ENCODE data around the gene RNF220. TPM values are rescaled to one million over a fixed set of nuclear protein-coding genes. Genes with fewer than 3 reads are reported as not detected.
"Not testable (repeated sequence)": the region's sequence is repeated elsewhere in the genome, so short reads cannot be mapped to it uniquely, and the experiment has no call there.

RNF220 gene
- total and polyA plus RNA-seq, 2 experiments from 2014 or later: 47.4 to 123 TPM

- Histone ChIP-seq H3F3A (ENCODE audit: insufficient read depth) (no peaks in the 10 kb centered on the region), H3K79me2 (ENCODE audit: insufficient read depth) (no peaks in the 10 kb centered on the region), H3K4me1 (ENCODE audit: insufficient read depth) (no peaks in the 10 kb centered on the region), H3K36me3 (ENCODE audit: low read depth) (no peaks in the 10 kb centered on the region), H3K27me3 (replicated peaks; ENCODE audit: insufficient read depth) (peaks cover 67% of the 10 kb centered on the region), H3K9me3 (ENCODE audit: low read depth) (no peaks in the 10 kb centered on the region), H3K4me2 (ENCODE audit: unreplicated experiment) (no peak overlapping the region), H3K9me2 (ENCODE audit: insufficient read depth) (no peaks in the 10 kb centered on the region), H3K9ac (no peak overlapping the region), H2AFZ (no peak overlapping the region), H3K27ac (no peak overlapping the region), H4K20me1 (ENCODE audit: insufficient read depth) (no peaks in the 10 kb centered on the region), H3K4me3 (no peak overlapping the region)
- 2 to 3% methylated on average over 13 of the region's 13 CpGs for WGBS, 2 experiments (ENCODE audit: low coverage in 1 of 2, low lambda C conversion rate in 2 of 2, missing lambda C conversion rate in 2 of 2)
- DNase-seq: no peak
- TF ChIP-seq EZH2phosphoT487 (IDR thresholded peaks at IDR 0.05; ENCODE audit: insufficient read depth, low read depth): no peak
- TF ChIP-seq EZH2 (IDR thresholded peaks at IDR 0.05; ENCODE audit: insufficient read depth, poor library complexity, severe bottlenecking): no peak
- in situ Hi-C loops (cut with MboI): no loop called here
These were observed 96.2 kb downstream of the RNF220 start for GRCh38 chr1:44501047-44501890.

DNA sequence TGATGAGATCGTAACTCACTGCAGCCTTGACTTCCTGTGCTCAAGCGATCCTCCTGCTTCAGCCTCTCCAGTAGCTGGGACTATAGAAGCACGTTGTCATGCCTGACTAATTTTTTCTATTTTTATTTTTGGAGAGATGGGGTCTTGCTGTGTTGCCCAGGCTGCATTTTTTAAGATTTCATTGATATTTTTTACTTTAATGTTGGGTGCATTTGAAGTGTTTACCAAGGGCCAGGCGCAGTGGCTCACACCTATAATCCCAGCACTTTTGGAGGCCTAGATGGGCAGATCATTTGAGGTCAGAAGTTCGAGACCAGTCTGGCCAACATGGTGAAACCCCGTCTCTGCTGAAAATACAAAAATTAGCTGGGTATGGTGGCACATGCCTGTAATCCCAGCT lies 97.8 kb downstream of the RNF220 start:
- H3K79me2 ChIP-seq (ENCODE audit: insufficient read depth); H2AFZ ChIP-seq; H3K9me3 ChIP-seq (ENCODE audit: low read depth); H3K4me2 ChIP-seq (ENCODE audit: unreplicated experiment); H4K20me1 ChIP-seq (ENCODE audit: insufficient read depth); H3K36me3 ChIP-seq (ENCODE audit: low read depth); in situ Hi-C loops (cut with MboI); H3K9ac ChIP-seq; H3K9me2 ChIP-seq (ENCODE audit: insufficient read depth); H3K27ac ChIP-seq; DNase-seq; H3K4me1 ChIP-seq (ENCODE audit: insufficient read depth); H3K4me3 ChIP-seq; H3F3A ChIP-seq (ENCODE audit: insufficient read depth): not testable (repeated sequence)
- WGBS, 2 experiments (ENCODE audit: low coverage in 1 of 2, low lambda C conversion rate in 2 of 2, missing lambda C conversion rate in 2 of 2): 71 to 73% methylated on average over 6 of the region's 6 CpGs
- H3K27me3 ChIP-seq (replicated peaks; ENCODE audit: insufficient read depth): peaks cover 66% of the 10 kb centered on the region

DNA sequence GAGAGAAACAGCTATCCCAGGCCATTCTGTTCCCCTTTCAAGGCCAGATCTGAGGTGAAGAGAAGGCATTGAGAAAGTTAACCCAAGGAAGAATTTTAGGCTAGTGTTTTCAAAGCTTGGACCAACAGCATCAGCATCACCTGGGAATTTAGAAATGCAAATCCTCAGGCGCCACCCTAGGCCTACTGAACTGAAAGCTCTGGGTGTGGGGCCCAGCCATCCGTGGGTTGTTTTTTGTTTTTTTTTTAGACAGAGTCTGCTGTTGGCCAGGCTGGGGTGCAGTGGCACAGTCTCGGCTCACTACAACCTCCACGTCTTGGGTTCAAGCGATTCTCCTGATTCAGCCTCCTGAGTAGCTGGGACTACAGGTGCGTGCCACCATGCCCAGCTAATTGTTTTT lies 98.6 kb downstream of the RNF220 start:
- H3K4me1 ChIP-seq (ENCODE audit: insufficient read depth): no peaks in the 10 kb centered on the region
- no peaks in the 10 kb centered on the region for H3K9me2 ChIP-seq (ENCODE audit: insufficient read depth)
- TF ChIP-seq EZH2 (IDR thresholded peaks at IDR 0.05; ENCODE audit: insufficient read depth, poor library complexity, severe bottlenecking): no peak
- TF ChIP-seq EZH2phosphoT487 (IDR thresholded peaks at IDR 0.05; ENCODE audit: insufficient read depth, low read depth): no peak
- H3K27ac ChIP-seq: no peak overlapping the region
- H3K79me2 ChIP-seq (ENCODE audit: insufficient read depth): no peaks in the 10 kb centered on the region
- no peak overlapping the region for H3K9ac ChIP-seq
- H4K20me1 ChIP-seq (ENCODE audit: insufficient read depth): no peaks in the 10 kb centered on the region
- in situ Hi-C loops (cut with MboI): no loop called here
- WGBS, 2 experiments (ENCODE audit: low coverage in 1 of 2, low lambda C conversion rate in 2 of 2, missing lambda C conversion rate in 2 of 2): 55 to 69% methylated on average over 6 of the region's 6 CpGs
- H3K27me3 ChIP-seq (replicated peaks; ENCODE audit: insufficient read depth): peaks cover 67% of the 10 kb centered on the region
- DNase-seq: no peak
- H2AFZ ChIP-seq: no peak overlapping the region
- no peak overlapping the region for H3K4me2 ChIP-seq (ENCODE audit: unreplicated experiment)
- H3K4me3 ChIP-seq: no peak overlapping the region
- H3K9me3 ChIP-seq (ENCODE audit: low read depth): no peaks in the 10 kb centered on the region
- H3F3A ChIP-seq (ENCODE audit: insufficient read depth): no peaks in the 10 kb centered on the region
- no peaks in the 10 kb centered on the region for H3K36me3 ChIP-seq (ENCODE audit: low read depth)

DNA sequence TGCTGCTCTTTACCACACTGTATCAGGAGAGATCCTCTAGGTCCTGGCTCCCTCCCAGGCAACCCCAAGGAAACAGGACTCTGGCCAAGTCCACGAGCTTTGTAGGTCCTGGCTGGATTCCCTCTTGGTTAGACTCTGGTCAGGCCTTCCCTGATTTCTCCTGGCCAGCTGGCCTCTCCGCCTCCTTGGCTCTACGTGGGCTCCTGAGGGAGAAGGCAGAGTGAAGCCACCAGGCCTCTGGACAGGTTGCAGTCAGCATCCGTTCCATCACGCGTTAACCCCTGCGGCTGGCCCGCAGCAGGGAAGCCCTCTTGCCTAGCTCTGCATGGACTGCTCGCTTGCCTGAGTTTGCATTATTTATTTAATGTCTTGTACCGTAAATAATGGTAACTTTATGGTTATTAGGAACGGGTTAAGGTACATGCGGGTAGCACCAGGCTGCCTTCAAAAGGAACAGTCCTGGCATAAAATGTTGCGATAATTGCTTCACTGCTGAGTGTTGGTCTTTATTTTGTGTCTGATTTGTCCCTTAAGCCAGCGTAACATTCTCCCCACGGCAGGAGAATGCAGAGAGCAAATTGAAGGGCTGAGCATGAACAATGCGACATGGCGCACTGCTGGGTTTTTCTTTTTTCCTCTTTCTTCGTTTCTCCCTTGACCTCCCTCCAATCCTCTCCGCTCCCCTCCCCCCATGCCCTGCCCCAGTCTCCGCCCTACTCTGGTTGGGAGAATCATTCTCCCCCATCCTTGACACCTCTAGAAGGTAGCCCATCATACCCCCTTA lies 100.3 kb downstream of the RNF220 start:
- no peaks in the 10 kb centered on the region for H3K79me2 ChIP-seq (ENCODE audit: insufficient read depth)
- H3K9me2 ChIP-seq (ENCODE audit: insufficient read depth): no peaks in the 10 kb centered on the region
- H3K27me3 ChIP-seq (replicated peaks; ENCODE audit: insufficient read depth): peaks cover 62% of the 10 kb centered on the region
- no peaks in the 10 kb centered on the region for H4K20me1 ChIP-seq (ENCODE audit: insufficient read depth)
- no peak for DNase-seq
- no peaks in the 10 kb centered on the region for H3K9me3 ChIP-seq (ENCODE audit: low read depth)
- 49 to 52% methylated on average over 19 to 20 of the region's 20 CpGs for WGBS, 2 experiments (ENCODE audit: low coverage in 1 of 2, low lambda C conversion rate in 2 of 2, missing lambda C conversion rate in 2 of 2)
- in situ Hi-C loops (cut with MboI): no loop called here
- no peak overlapping the region for H3K4me2 ChIP-seq (ENCODE audit: unreplicated experiment)
- no peak overlapping the region for H3K27ac ChIP-seq
- H3K4me1 ChIP-seq (ENCODE audit: insufficient read depth): no peaks in the 10 kb centered on the region
- TF ChIP-seq EZH2phosphoT487 (IDR thresholded peaks at IDR 0.05; ENCODE audit: insufficient read depth, low read depth): no peak
- no peak for TF ChIP-seq EZH2 (IDR thresholded peaks at IDR 0.05; ENCODE audit: insufficient read depth, poor library complexity, severe bottlenecking)
- H3K4me3 ChIP-seq: no peak overlapping the region
- no peaks in the 10 kb centered on the region for H3K36me3 ChIP-seq (ENCODE audit: low read depth)
- no peak overlapping the region for H2AFZ ChIP-seq
- H3K9ac ChIP-seq: no peak overlapping the region
- no peaks in the 10 kb centered on the region for H3F3A ChIP-seq (ENCODE audit: insufficient read depth)
